PFSK-1 (cell line): Measurements from ENCODE around the gene APOBEC3C.

ENCODE experiments used
- FOXP2 ChIP-seq: optimal IDR thresholded peaks from 2 replicates; pipeline ENCODE3; 2011; ENCODE audit warnings: borderline replicate concordance, control low read depth, inconsistent platforms; ENCODE audit not compliant: insufficient read depth; ENCODE audit errors: extremely low read length, extremely low read depth
- POLR2AphosphoS5 ChIP-seq: IDR thresholded peaks from 2 replicates; pipeline ENCODE4 v1.6.1; 2012; ENCODE audit warnings: low read depth, mild to moderate bottlenecking, control low read depth, low read length, moderate library complexity
- SIN3A ChIP-seq: IDR thresholded peaks from 2 replicates; pipeline ENCODE4 v1.6.1; 2012; ENCODE audit warnings: mild to moderate bottlenecking, low read length, moderate library complexity, borderline replicate concordance; ENCODE audit not compliant: insufficient read depth
- TAF1 ChIP-seq: IDR thresholded peaks from 2 replicates; pipeline ENCODE4 v1.6.1; 2012; ENCODE audit warnings: low read length, control low read depth, borderline replicate concordance; ENCODE audit not compliant: insufficient read depth
- TF ChIP-seq, protein P1 (sequence below), 2 experiments: IDR thresholded peaks; 2 replicates each; pipeline versions ENCODE4 v1.6.1 to v1.8.0; 2011 to 2012; ENCODE audit warnings: low read depth in 2 of 2, low read length in 2 of 2, control low read depth in 1 of 2, inconsistent platforms in 1 of 2, mild to moderate bottlenecking in 1 of 2, moderate library complexity in 1 of 2; ENCODE audit not compliant: insufficient read depth in 1 of 2

DNA sequence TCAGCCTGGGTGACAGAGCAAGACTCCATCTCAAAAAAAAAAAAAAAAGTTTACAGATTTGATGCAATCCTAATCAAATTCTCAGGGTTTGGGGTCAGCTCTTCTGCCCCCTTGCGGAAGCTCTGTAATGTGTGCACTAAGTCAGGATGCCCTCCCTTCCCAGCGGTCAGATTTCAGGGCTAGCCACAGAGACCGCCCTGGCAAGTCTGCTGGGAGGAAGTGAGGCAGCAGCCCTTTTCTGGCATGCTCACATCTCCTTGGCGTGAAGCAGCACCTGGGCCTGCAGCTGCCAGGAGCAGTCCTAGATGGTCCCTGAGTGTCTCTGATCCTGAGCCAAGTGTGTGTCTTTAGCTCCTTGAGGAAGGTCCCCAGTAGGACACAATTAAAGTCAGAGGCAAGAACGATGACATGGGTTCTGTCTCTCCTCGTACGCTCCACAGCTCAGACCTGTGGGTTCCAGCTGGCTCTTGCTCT lies 10.9 kb upstream of the APOBEC3C start:
- TF ChIP-seq TAF1 (no peak), POLR2AphosphoS5 (no peak), SIN3A (no peak), FOXP2 (no peak)
- TF ChIP-seq, protein P1, sequence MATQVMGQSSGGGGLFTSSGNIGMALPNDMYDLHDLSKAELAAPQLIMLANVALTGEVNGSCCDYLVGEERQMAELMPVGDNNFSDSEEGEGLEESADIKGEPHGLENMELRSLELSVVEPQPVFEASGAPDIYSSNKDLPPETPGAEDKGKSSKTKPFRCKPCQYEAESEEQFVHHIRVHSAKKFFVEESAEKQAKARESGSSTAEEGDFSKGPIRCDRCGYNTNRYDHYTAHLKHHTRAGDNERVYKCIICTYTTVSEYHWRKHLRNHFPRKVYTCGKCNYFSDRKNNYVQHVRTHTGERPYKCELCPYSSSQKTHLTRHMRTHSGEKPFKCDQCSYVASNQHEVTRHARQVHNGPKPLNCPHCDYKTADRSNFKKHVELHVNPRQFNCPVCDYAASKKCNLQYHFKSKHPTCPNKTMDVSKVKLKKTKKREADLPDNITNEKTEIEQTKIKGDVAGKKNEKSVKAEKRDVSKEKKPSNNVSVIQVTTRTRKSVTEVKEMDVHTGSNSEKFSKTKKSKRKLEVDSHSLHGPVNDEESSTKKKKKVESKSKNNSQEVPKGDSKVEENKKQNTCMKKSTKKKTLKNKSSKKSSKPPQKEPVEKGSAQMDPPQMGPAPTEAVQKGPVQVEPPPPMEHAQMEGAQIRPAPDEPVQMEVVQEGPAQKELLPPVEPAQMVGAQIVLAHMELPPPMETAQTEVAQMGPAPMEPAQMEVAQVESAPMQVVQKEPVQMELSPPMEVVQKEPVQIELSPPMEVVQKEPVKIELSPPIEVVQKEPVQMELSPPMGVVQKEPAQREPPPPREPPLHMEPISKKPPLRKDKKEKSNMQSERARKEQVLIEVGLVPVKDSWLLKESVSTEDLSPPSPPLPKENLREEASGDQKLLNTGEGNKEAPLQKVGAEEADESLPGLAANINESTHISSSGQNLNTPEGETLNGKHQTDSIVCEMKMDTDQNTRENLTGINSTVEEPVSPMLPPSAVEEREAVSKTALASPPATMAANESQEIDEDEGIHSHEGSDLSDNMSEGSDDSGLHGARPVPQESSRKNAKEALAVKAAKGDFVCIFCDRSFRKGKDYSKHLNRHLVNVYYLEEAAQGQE (IDR thresholded peaks at IDR 0.05; ENCODE audit: insufficient read depth in 1 of 2, low read depth in 2 of 2, low read length in 2 of 2), result no peak
